SK-N-SH (cell line): Measurements from ENCODE around the gene EPB41L2.

Source experiments
- EZH2phosphoT487 ChIP-seq: fragments of 200-600 bp; sonication (generic); IDR thresholded peaks from 2 replicates; pipeline ENCODE4 v1.6.1; 2017; ENCODE audit warnings: low read depth, mixed run types, mild to moderate bottlenecking, antibody characterized with exemption, moderate library complexity, borderline replicate concordance
- JUND ChIP-seq: IDR thresholded peaks from 2 replicates; pipeline ENCODE4 v1.4.0; 2012
- POLR2AphosphoS5 ChIP-seq: IDR thresholded peaks from 2 replicates; pipeline ENCODE4 v1.6.1; 2012; ENCODE audit warnings: low read depth, low read length
- SMC3 ChIP-seq: IDR thresholded peaks from 2 replicates; pipeline ENCODE4 v1.6.1; 2012; ENCODE audit warnings: low read depth, low read length, improper control_type of control experiment
- TAF1 ChIP-seq: IDR thresholded peaks from 2 replicates; pipeline ENCODE4 v1.6.1; 2012; ENCODE audit warnings: low read depth, mild to moderate bottlenecking, low read length, moderate library complexity, borderline replicate concordance
- YY1 ChIP-seq: IDR thresholded peaks from 2 replicates; pipeline ENCODE4 v1.4.0; 2012; ENCODE audit warnings: low read depth, mild to moderate bottlenecking
- TF ChIP-seq, protein P1 (sequence below): fragments of 200-600 bp; sonication (generic); IDR thresholded peaks from 2 replicates; pipeline ENCODE4 v1.6.1; 2017; ENCODE audit warnings: antibody characterized with exemption, mild to moderate bottlenecking, moderate library complexity
- TF ChIP-seq, protein P2 (sequence below): fragments of 150-350 bp; IDR thresholded peaks from 2 replicates; pipeline ENCODE4 v1.6.1; 2017; ENCODE audit warnings: antibody characterized with exemption, low read length, low read depth, borderline replicate concordance
- TF ChIP-seq, protein P3 (sequence below): IDR thresholded peaks from 2 replicates; pipeline ENCODE4; 2012

DNA sequence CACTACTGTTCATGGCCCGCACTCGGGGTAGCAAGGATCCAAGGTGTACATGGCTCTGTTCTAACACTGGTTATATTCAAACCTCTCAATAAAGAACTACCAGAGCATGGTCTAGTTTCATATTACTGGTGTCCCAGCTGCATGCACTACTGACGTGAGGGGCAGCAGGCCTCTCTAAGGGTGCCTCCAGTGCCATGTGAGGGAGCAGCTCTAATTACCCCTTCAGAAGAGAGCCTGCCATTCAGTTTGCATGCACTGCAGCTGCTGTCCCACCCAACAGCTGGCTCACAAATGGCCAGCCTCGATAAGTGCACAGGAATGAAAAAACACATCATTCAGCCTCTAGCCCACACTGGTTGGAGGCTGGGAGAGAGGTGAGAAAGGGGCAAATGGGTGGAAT, 150.6 kb downstream of the EPB41L2 start:
- TF ChIP-seq, protein P1, sequence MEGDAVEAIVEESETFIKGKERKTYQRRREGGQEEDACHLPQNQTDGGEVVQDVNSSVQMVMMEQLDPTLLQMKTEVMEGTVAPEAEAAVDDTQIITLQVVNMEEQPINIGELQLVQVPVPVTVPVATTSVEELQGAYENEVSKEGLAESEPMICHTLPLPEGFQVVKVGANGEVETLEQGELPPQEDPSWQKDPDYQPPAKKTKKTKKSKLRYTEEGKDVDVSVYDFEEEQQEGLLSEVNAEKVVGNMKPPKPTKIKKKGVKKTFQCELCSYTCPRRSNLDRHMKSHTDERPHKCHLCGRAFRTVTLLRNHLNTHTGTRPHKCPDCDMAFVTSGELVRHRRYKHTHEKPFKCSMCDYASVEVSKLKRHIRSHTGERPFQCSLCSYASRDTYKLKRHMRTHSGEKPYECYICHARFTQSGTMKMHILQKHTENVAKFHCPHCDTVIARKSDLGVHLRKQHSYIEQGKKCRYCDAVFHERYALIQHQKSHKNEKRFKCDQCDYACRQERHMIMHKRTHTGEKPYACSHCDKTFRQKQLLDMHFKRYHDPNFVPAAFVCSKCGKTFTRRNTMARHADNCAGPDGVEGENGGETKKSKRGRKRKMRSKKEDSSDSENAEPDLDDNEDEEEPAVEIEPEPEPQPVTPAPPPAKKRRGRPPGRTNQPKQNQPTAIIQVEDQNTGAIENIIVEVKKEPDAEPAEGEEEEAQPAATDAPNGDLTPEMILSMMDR, result no peak
- TF ChIP-seq YY1 (no peak), POLR2AphosphoS5 (no peak), EZH2phosphoT487 (no peak), TAF1 (no peak), JUND (no peak), SMC3 (no peak)
- TF ChIP-seq, protein P2, sequence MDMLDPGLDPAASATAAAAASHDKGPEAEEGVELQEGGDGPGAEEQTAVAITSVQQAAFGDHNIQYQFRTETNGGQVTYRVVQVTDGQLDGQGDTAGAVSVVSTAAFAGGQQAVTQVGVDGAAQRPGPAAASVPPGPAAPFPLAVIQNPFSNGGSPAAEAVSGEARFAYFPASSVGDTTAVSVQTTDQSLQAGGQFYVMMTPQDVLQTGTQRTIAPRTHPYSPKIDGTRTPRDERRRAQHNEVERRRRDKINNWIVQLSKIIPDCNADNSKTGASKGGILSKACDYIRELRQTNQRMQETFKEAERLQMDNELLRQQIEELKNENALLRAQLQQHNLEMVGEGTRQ, result no peak
- TF ChIP-seq, protein P3, sequence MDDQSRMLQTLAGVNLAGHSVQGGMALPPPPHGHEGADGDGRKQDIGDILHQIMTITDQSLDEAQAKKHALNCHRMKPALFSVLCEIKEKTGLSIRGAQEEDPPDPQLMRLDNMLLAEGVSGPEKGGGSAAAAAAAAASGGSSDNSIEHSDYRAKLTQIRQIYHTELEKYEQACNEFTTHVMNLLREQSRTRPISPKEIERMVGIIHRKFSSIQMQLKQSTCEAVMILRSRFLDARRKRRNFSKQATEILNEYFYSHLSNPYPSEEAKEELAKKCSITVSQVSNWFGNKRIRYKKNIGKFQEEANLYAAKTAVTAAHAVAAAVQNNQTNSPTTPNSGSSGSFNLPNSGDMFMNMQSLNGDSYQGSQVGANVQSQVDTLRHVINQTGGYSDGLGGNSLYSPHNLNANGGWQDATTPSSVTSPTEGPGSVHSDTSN, result no peak
